Caco-2 (cell line): ENCODE measurements around the gene CTU1. TPM values are rescaled to one million over a fixed set of nuclear protein-coding genes. Genes with fewer than 3 reads are reported as not detected.
A peak's percentile ranks its signal among the peaks of the same experiment; 100 is the strongest.

Experiments
- BruUV-seq: library from RNA; stranded (reverse); fragments of 400-500 nt; replicated peaks from 2 replicates; lab custom pipeline; 2021; lab: Mats Ljungman, UMichigan
- CTCF ChIA-PET: fragments of 300-600 bp; sonication (Branson Sonifier 250); formaldehyde crosslinking; loops from one replicate; lab custom pipeline; 2022; ENCODE audit warnings: antibody characterized with exemption; lab: Charles Lee
- POLR2A ChIA-PET: fragments of 300-600 bp; sonication (Branson Sonifier 250); formaldehyde crosslinking; loops from one replicate; lab custom pipeline; 2022; ENCODE audit warnings: antibody characterized with exemption; lab: Charles Lee
- DNase-seq, 2 experiments: peaks; one replicate each; pipeline versions ENCODE4 v3.0.0 to v3.0.0-alpha.2; 2020 to 2022
- H3K27me3 ChIP-seq: replicated peaks from 2 replicates; pipeline ENCODE4 v1.6.0; 2011; ENCODE audit warnings: low read length; ENCODE audit not compliant: control insufficient read depth, insufficient read depth
- H3K36me3 ChIP-seq: 2 replicates; pipeline ENCODE4 v1.5.1; 2011; ENCODE audit warnings: low read length; ENCODE audit not compliant: control insufficient read depth, insufficient read depth
- H3K4me1 ChIP-seq: fragments of 250-450 bp; sonication (Bioruptor Pico); 2 replicates; pipeline ENCODE4 v1.5.1; 2020; ENCODE audit warnings: mild to moderate bottlenecking
- H3K4me3 ChIP-seq: 2 replicates; pipeline ENCODE4 v1.5.1; 2011; ENCODE audit warnings: low read depth, mild to moderate bottlenecking, control low read depth, low read length
- H3K9me3 ChIP-seq: fragments of 250-450 bp; sonication (Bioruptor Pico); 2 replicates; pipeline ENCODE4 v1.5.1; 2020; ENCODE audit warnings: mild to moderate bottlenecking, moderate library complexity
- H3K27ac Mint-ChIP-seq: one replicate; pipeline ENCODE4 v1.8.0; 2022; ENCODE audit warnings: mixed read lengths; ENCODE audit not compliant: unreplicated experiment
- H3K27me3 Mint-ChIP-seq: one replicate; pipeline ENCODE4 v1.8.0; 2022; ENCODE audit warnings: mixed read lengths; ENCODE audit not compliant: insufficient read depth, unreplicated experiment
- H3K36me3 Mint-ChIP-seq: one replicate; pipeline ENCODE4 v1.8.0; 2022; ENCODE audit warnings: mild to moderate bottlenecking, mixed read lengths; ENCODE audit not compliant: insufficient read depth, unreplicated experiment
- H3K4me1 Mint-ChIP-seq: one replicate; pipeline ENCODE4 v1.8.0; 2022; ENCODE audit warnings: low read depth, mixed read lengths; ENCODE audit not compliant: unreplicated experiment
- H3K4me3 Mint-ChIP-seq: one replicate; pipeline ENCODE4 v1.8.0; 2022; ENCODE audit warnings: mild to moderate bottlenecking, moderate library complexity, mixed read lengths; ENCODE audit not compliant: unreplicated experiment
- H3K9me3 Mint-ChIP-seq: one replicate; pipeline ENCODE4 v1.8.0; 2022; ENCODE audit warnings: mixed read lengths; ENCODE audit not compliant: unreplicated experiment
- CTCF ChIP-seq, 2 experiments: fragments of 200-600 bp in 1 of 2; IDR thresholded peaks; 1 replicate in 1 of 2; 2 replicates in 1 of 2; pipeline versions ENCODE4 v1.5.1 to v1.8.0; 2011 to 2022; ENCODE audit warnings: antibody characterized with exemption in 1 of 2, control low read depth in 1 of 2, inconsistent platforms in 1 of 2, low read depth in 1 of 2, low read length in 1 of 2, mild to moderate bottlenecking in 1 of 2, moderate library complexity in 1 of 2; ENCODE audit not compliant: insufficient read depth in 1 of 2, severe bottlenecking in 1 of 2, unreplicated experiment in 1 of 2
- intact Hi-C: fragments of 100-400 bp; cut with micrococcal nuclease; formaldehyde crosslinking; loops from one replicate; pipeline ENCODE4 v1.10.0; 2022; ENCODE audit not compliant: unreplicated experiment
- total RNA-seq: library from RNA; stranded (reverse); gene quantifications from 2 replicates; pipeline ENCODE4 v1.2.3, GENCODE V29; 2022

CTU1 gene
- total RNA-seq, 1 experiment from 2014 or later: 8.1 TPM

- H3K9me3 Mint-ChIP-seq: no peaks in the 10 kb centered on the region
- no peak overlapping the region for H3K4me3 Mint-ChIP-seq
- TF ChIP-seq CTCF (IDR thresholded peaks at IDR 0.05; ENCODE audit: insufficient read depth in 1 of 2, low read depth in 1 of 2, low read length in 1 of 2, severe bottlenecking in 1 of 2, unreplicated experiment in 1 of 2): no peak
- no peak overlapping the region for H3K27ac Mint-ChIP-seq
- no peaks in the 10 kb centered on the region for H3K27me3 ChIP-seq
- no peaks in the 10 kb centered on the region for H3K27me3 Mint-ChIP-seq
- ChIA-PET POLR2A (no interaction called here), CTCF (no interaction called here)
- peak in 1 of 2 experiments; percentile 17 for DNase-seq
- intact Hi-C loops: no loop called here
- H3K9me3 ChIP-seq: no peaks in the 10 kb centered on the region
- no peaks in the 10 kb centered on the region for H3K36me3 ChIP-seq
- H3K4me1 Mint-ChIP-seq: peaks cover 14% of the 10 kb centered on the region
- H3K36me3 Mint-ChIP-seq: peaks cover 4% of the 10 kb centered on the region
- no peaks in the 10 kb centered on the region for H3K4me1 ChIP-seq
- no peak overlapping the region for H3K4me3 ChIP-seq
- BruUV-seq: no TSS peak
These were observed 18.4 kb downstream of the CTU1 start for GRCh38 chr19:51089786-51090185.

DNA sequence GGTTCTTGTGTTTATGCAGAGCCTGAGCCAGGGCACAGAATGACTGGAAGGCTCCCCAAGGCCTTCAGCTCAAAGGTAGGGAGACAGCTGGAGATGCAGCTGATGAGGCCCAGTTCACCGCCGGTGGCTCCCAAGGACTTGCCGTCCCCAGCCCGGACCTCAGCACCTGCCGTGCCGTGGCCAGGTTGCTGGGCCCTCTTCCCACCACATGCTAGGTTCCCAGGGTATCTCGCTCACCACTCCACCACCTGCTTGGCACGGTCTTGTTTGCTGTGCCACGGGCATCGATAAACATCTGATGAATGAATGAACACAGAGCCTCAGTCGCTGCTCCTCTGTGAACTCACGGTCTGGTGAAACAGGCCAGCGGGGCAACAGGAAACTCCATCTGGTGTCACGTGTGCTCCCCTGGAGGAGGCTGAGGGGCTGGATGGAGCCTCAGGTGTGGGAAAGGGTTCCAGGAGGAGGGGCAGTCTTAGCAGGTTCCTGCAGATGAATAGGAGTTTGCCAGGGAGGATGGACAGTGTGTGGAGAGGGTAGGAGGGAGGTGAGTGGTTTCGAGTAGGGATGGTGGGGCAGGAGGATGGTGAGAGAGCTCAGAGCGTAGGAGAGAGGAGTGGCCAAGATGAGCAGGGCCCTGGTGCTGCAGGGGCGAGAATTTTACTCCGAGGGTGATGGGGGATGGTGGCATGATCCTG is 21.9 kb downstream of the CTU1 start:
- H3K4me3 Mint-ChIP-seq: no peak overlapping the region
- no peak for TF ChIP-seq CTCF (IDR thresholded peaks at IDR 0.05; ENCODE audit: insufficient read depth in 1 of 2, low read depth in 1 of 2, low read length in 1 of 2, severe bottlenecking in 1 of 2, unreplicated experiment in 1 of 2)
- no TSS peak for BruUV-seq

GRCh38 chr19:51084505-51084904 is 23.7 kb downstream of the CTU1 start:
- intact Hi-C loops: no loop called here
- Mint-ChIP-seq H3K4me3 (no peak overlapping the region), H3K4me1 (no peaks in the 10 kb centered on the region), H3K27ac (no peak overlapping the region), H3K9me3 (no peaks in the 10 kb centered on the region), H3K27me3 (peaks cover 17% of the 10 kb centered on the region), H3K36me3 (no peaks in the 10 kb centered on the region)
- TF ChIP-seq CTCF (IDR thresholded peaks at IDR 0.05; ENCODE audit: insufficient read depth in 1 of 2, low read depth in 1 of 2, low read length in 1 of 2, severe bottlenecking in 1 of 2, unreplicated experiment in 1 of 2): no peak
- Histone ChIP-seq H3K4me1 (no peaks in the 10 kb centered on the region), H3K36me3 (no peaks in the 10 kb centered on the region), H3K27me3 (no peaks in the 10 kb centered on the region), H3K4me3 (no peak overlapping the region), H3K9me3 (no peaks in the 10 kb centered on the region)
- POLR2A ChIA-PET: no interaction called here
- no TSS peak for BruUV-seq
- CTCF ChIA-PET: no interaction called here
- DNase-seq: no peak

More for the DNA sequence above, 21.9 kb downstream of the CTU1 start:
- Mint-ChIP-seq H3K27me3 (peaks cover 17% of the 10 kb centered on the region), H3K27ac (no peak overlapping the region), H3K9me3 (no peaks in the 10 kb centered on the region), H3K4me1 (no peaks in the 10 kb centered on the region), H3K36me3 (no peaks in the 10 kb centered on the region)
- Histone ChIP-seq H3K9me3 (no peaks in the 10 kb centered on the region), H3K4me1 (no peaks in the 10 kb centered on the region), H3K4me3 (no peak overlapping the region), H3K27me3 (no peaks in the 10 kb centered on the region), H3K36me3 (no peaks in the 10 kb centered on the region)
- CTCF ChIA-PET: interaction anchor here (0.6 to 2.1 kb wide), 2 partner anchors 8 to 65 kb away, joined by 3 to 6 read pairs; no protein-coding TSS in a partner anchor
- no peak for DNase-seq
- intact Hi-C loops: no loop called here
- POLR2A ChIA-PET: no interaction called here
